Measurements from ENCODE around the gene MESP1.

The MESP1 gene, protein sequence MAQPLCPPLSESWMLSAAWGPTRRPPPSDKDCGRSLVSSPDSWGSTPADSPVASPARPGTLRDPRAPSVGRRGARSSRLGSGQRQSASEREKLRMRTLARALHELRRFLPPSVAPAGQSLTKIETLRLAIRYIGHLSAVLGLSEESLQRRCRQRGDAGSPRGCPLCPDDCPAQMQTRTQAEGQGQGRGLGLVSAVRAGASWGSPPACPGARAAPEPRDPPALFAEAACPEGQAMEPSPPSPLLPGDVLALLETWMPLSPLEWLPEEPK

DNA sequence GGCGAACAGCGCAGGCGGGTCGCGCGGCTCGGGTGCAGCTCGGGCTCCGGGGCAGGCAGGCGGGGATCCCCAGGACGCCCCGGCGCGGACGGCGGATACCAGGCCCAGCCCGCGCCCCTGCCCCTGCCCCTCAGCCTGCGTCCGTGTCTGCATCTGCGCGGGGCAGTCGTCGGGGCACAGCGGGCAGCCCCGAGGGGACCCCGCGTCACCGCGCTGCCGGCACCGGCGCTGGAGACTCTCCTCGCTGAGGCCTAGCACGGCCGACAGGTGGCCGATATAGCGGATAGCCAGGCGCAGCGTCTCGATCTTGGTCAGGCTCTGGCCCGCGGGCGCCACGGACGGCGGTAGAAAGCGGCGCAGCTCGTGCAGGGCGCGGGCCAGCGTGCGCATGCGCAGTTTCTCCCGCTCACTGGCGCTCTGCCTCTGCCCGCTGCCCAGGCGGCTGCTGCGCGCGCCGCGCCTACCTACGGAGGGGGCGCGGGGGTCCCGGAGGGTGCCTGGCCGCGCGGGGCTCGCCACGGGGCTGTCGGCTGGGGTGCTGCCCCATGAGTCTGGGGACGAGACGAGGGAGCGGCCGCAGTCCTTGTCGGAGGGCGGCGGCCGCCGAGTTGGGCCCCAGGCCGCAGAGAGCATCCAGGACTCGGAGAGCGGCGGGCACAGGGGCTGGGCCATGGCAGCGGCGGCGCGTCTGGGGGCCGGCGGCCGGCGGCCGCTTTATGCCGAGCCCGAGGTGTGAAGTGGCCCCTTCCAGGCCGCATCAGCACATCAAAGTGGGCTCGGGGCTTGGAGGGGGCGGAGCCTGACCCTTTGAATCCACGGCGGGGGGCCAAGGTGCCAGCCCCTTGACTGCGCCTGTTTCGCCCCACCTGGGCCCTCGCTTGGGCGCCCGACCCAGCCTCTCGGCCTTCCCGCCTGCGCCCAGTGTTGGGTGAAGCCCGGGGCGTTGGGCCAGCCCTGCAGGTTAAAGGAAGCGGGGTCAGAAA lies at the start of gene MESP1:
TSS of gene MESP1 (minus strand) at position 690 of the 983 bp plus-strand sequence. CDS start at position 672, 18 bp downstream.
- peaks cover 0 to 4% of the 10 kb centered on the region in 2 donors for H3K27me3 ChIP-seq (ENCODE audit: control insufficient read depth in 1 of 2, insufficient read depth in 2 of 2, low read length in 2 of 2)
- no peaks in the 10 kb centered on the region for H3K36me3 ChIP-seq (ENCODE audit: control insufficient read depth in 1 of 2, insufficient read depth in 2 of 2, low read length in 2 of 2)
- peak within 1 kb of the TSS; percentile 39 to 72 for H3K9ac ChIP-seq (ENCODE audit: low read depth in 1 of 2, low read length in 2 of 2)
- no peak within 1 kb of the TSS for H3K27ac ChIP-seq (ENCODE audit: low read depth, low read length)
- peak within 1 kb of the TSS; percentile 71 to 72 for H3K4me3 ChIP-seq (ENCODE audit: low read depth in 1 of 2, low read length in 2 of 2)
- no peaks in the 10 kb centered on the region for H3K9me3 ChIP-seq (ENCODE audit: control insufficient read depth in 1 of 2, low read length in 2 of 2)
- H3K4me1 ChIP-seq (ENCODE audit: control insufficient read depth in 1 of 2, insufficient read depth in 2 of 2, low read length in 2 of 2): peaks cover 13 to 14% of the 10 kb centered on the region in 2 donors

DNA sequence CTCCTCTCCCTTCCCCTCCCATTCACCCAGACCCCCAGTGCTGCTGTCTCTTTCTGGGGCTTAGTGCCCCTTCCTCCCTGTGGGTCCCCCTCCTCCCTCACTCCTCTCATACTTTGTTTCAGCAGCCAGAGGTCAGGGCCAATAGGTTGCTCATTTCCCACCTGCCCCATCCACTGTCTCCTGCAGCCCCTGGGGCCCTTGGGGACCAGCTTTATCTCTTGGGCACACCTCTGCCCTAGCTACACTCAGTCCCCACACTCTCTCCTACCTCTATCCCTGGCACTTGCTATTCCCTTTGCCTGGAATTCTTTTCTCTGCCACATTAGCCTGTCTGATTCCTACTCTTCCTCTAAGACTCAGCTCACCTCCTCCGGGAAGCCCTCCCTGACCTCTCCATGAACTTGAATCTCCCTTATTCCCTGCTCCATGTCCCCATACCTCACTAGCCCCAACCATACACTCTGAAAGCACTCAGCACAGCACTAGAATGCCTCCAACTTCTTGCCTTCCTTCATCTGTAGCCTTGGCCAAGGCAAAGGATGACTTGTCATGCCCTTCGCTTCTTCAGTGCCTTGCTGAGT lies 49.0 kb upstream of the MESP1 start:
- Histone ChIP-seq H3K4me3 (ENCODE audit: low read depth in 1 of 2, low read length in 2 of 2) (peak overlapping the region in 1 of 2 donors; percentile 30), H3K36me3 (ENCODE audit: control insufficient read depth in 1 of 2, insufficient read depth in 2 of 2, low read length in 2 of 2) (peaks cover 63 to 89% of the 10 kb centered on the region in 2 donors), H3K9ac (ENCODE audit: low read depth in 1 of 2, low read length in 2 of 2) (no peak overlapping the region)

DNA sequence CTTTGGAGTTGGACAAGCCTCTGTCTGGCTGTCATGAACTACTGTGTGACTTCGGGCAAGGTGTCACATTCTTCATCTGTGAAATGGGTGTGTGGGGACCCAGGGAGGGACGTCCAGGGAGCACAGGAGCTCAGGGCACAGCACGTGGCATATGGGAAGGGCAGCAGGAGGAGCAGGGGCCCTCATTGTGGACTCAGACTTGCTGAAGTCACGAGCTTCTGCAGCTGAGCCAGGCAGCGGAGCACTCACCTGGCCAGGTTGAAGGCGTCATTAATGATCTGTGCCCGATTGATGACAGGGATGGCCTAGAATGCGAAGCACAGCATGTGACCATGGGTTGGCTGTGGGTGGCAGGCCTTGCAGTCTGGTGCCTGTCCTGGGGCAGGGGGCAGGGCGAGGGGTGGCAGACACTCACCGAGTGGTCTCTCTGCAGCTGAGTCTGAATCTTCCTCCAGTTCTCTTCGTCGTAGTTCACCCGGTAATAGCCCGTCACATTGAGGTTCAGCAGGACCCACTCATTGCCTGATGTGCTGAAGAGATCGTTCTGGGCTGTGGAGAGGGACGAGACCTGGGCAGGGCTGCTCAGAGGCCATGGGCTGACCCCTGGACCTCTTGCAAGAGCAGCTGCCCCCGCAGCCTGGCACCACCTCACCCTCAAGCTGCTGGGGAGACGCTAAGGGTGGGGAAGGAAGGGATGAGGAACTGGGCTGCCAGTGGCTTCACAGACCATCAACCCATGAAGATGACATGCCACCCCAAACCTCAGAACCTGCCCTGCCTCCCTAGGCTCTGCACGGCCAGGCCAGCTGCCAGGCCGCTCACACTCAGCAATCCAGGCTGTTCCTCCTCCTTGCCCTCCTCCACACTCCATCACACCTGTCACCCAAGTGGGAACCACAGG lies 48.2 kb upstream of the MESP1 start:
- Histone ChIP-seq H3K36me3 (ENCODE audit: control insufficient read depth in 1 of 2, insufficient read depth in 2 of 2, low read length in 2 of 2) (peaks cover 64 to 87% of the 10 kb centered on the region in 2 donors), H3K9ac (ENCODE audit: low read depth in 1 of 2, low read length in 2 of 2) (no peak overlapping the region), H3K9me3 (ENCODE audit: control insufficient read depth in 1 of 2, low read length in 2 of 2) (no peaks in the 10 kb centered on the region), H3K27me3 (ENCODE audit: control insufficient read depth in 1 of 2, insufficient read depth in 2 of 2, low read length in 2 of 2) (no peaks in the 10 kb centered on the region), H3K4me1 (ENCODE audit: control insufficient read depth in 1 of 2, insufficient read depth in 2 of 2, low read length in 2 of 2) (peaks cover 3 to 28% of the 10 kb centered on the region in 2 donors), H3K27ac (ENCODE audit: low read depth, low read length) (no peak overlapping the region), H3K4me3 (ENCODE audit: low read depth in 1 of 2, low read length in 2 of 2) (peak overlapping the region; percentile 6 to 21)

More for the DNA sequence above, 49.0 kb upstream of the MESP1 start:
- no peaks in the 10 kb centered on the region for H3K9me3 ChIP-seq (ENCODE audit: control insufficient read depth in 1 of 2, low read length in 2 of 2)
- H3K27ac ChIP-seq (ENCODE audit: low read depth, low read length): no peak overlapping the region
- no peaks in the 10 kb centered on the region for H3K27me3 ChIP-seq (ENCODE audit: control insufficient read depth in 1 of 2, insufficient read depth in 2 of 2, low read length in 2 of 2)
- peaks cover 3 to 30% of the 10 kb centered on the region in 2 donors for H3K4me1 ChIP-seq (ENCODE audit: control insufficient read depth in 1 of 2, insufficient read depth in 2 of 2, low read length in 2 of 2)

DNA sequence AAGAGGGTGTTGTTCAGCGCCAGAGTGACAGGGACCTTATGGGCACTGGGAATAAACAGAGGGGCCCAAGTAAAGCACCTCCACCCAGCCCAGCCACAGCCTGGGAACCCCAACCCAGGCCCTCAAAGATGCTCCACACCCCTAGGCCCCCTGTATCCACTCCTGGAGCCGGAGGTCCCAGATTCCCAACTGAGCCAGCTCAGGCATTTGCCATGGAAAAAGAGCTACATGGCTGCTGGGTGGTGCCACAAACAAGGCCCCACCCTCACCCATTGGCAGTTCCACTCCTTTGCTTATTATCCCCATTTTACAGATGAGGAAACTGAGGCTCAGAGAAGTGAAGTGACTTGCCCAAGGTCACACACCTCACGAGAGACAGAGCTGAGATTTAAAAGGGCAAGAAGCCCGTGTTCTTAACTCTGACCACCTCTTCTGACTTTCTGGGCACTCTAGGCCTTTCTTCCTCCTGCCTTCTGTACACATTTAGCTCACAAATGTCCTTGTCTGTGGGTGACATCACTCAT lies 46.7 kb upstream of the MESP1 start:
- Histone ChIP-seq H3K27me3 (ENCODE audit: control insufficient read depth in 1 of 2, insufficient read depth in 2 of 2, low read length in 2 of 2) (no peaks in the 10 kb centered on the region), H3K36me3 (ENCODE audit: control insufficient read depth in 1 of 2, insufficient read depth in 2 of 2, low read length in 2 of 2) (peaks cover 61 to 84% of the 10 kb centered on the region in 2 donors), H3K4me3 (ENCODE audit: low read depth in 1 of 2, low read length in 2 of 2) (peak overlapping the region in 1 of 2 donors; percentile 14), H3K27ac (ENCODE audit: low read depth, low read length) (no peak overlapping the region), H3K9me3 (ENCODE audit: control insufficient read depth in 1 of 2, low read length in 2 of 2) (no peaks in the 10 kb centered on the region), H3K9ac (ENCODE audit: low read depth in 1 of 2, low read length in 2 of 2) (no peak overlapping the region), H3K4me1 (ENCODE audit: control insufficient read depth in 1 of 2, insufficient read depth in 2 of 2, low read length in 2 of 2) (peaks cover 3 to 13% of the 10 kb centered on the region in 2 donors)

DNA sequence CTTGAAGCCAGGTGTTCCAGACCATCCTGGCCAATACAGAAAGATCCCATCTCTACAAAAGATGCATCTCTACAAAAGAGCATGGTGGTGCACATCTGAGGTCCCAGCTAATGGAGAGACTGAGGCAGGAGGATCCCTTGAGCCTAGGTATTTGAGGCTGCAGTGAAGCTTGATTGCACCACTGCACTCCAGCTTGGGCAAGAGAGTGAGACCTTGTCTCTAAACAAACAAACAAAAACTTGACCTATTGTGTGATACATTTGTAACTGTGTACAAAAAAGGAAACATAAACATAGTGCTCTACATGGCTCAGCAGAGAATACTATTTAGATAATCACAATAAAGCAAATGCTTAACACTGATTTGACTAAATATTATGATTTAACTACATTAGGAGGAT lies 44.9 kb upstream of the MESP1 start:
- peaks cover 3 to 10% of the 10 kb centered on the region in 2 donors for H3K4me1 ChIP-seq (ENCODE audit: control insufficient read depth in 1 of 2, insufficient read depth in 2 of 2, low read length in 2 of 2)
- H3K4me3 ChIP-seq (ENCODE audit: low read depth in 1 of 2, low read length in 2 of 2): no peak overlapping the region
- H3K36me3 ChIP-seq (ENCODE audit: control insufficient read depth in 1 of 2, insufficient read depth in 2 of 2, low read length in 2 of 2): peaks cover 59 to 85% of the 10 kb centered on the region in 2 donors
- no peaks in the 10 kb centered on the region for H3K27me3 ChIP-seq (ENCODE audit: control insufficient read depth in 1 of 2, insufficient read depth in 2 of 2, low read length in 2 of 2)
- no peaks in the 10 kb centered on the region for H3K9me3 ChIP-seq (ENCODE audit: control insufficient read depth in 1 of 2, low read length in 2 of 2)
- no peak overlapping the region for H3K27ac ChIP-seq (ENCODE audit: low read depth, low read length)
- no peak overlapping the region for H3K9ac ChIP-seq (ENCODE audit: low read depth in 1 of 2, low read length in 2 of 2)

DNA sequence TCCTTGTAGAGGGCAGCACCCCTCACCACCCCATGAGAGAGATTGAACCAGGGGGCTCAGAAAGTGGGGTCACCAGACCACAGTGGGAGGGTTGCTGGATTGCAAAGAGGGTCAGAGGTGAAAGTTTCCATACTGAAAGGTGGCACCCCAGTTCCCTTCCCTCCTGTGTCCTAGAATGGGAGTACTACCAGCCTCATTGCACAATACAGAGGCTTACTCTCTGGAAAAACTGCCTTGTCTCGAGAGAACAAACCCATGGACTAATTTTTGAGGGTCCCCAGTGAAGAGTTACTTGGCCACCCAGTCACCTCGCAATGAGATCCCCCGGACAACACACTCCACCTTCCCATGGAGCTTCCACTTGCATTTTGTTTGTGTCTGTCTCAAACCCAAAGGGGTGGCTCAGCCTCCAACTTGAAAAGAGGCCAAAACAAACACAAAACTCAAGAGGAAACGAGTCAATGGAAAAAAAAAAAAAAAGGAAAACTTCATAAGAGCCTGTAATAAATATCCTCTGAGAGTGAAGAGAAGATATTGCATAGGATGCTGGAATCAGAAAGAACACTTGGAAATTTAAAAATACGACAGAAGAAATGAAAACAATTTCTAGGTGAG lies 43.7 kb upstream of the MESP1 start:
- H3K27me3 ChIP-seq (ENCODE audit: control insufficient read depth in 1 of 2, insufficient read depth in 2 of 2, low read length in 2 of 2): no peaks in the 10 kb centered on the region

DNA sequence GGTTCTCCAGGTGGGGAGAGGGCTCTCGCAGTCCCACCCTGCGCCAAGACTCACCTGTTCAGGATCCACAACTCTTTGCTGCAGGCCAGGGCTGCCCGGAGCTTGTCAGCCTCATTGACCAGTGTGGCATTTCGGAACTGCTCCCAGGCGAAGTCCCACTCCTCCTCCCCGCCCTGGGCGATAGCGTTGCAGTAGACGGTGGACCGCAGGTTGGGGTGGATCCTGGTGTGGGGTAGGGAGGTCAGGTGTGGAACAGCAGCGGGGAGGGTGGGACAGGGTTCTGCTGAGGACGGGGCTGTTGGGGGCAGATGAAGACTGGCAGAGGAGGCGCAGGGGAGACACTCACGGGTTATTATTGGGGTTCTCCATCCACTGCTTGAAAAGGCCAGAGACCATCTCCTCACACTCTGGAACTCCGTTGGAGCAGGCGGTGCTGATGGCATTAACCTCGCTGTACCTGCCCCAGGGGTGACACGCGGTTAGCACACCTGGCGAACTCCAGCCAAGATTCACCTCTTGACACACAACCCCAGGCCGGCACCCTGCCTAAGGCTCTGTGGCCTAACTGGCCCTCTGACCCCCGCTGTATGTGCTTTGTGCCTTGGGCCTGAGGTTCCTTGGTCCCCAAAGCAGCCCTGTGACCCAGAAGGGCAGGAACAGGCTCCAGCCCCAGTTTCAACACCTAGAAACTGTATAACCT lies 41.2 kb upstream of the MESP1 start:
- H3K4me3 ChIP-seq (ENCODE audit: low read depth in 1 of 2, low read length in 2 of 2): no peak overlapping the region
- no peak overlapping the region for H3K9ac ChIP-seq (ENCODE audit: low read depth in 1 of 2, low read length in 2 of 2)

More for the DNA sequence above, 43.7 kb upstream of the MESP1 start:
- H3K27ac ChIP-seq (ENCODE audit: low read depth, low read length): no peak overlapping the region
- H3K9me3 ChIP-seq (ENCODE audit: control insufficient read depth in 1 of 2, low read length in 2 of 2): no peaks in the 10 kb centered on the region
- peak overlapping the region in 1 of 2 donors; percentile 18 for H3K9ac ChIP-seq (ENCODE audit: low read depth in 1 of 2, low read length in 2 of 2)
- H3K4me1 ChIP-seq (ENCODE audit: control insufficient read depth in 1 of 2, insufficient read depth in 2 of 2, low read length in 2 of 2): peaks cover 3 to 6% of the 10 kb centered on the region in 2 donors
- peak overlapping the region in 1 of 2 donors; percentile 1 for H3K4me3 ChIP-seq (ENCODE audit: low read depth in 1 of 2, low read length in 2 of 2)
- H3K36me3 ChIP-seq (ENCODE audit: control insufficient read depth in 1 of 2, insufficient read depth in 2 of 2, low read length in 2 of 2): peaks cover 50 to 83% of the 10 kb centered on the region in 2 donors

DNA sequence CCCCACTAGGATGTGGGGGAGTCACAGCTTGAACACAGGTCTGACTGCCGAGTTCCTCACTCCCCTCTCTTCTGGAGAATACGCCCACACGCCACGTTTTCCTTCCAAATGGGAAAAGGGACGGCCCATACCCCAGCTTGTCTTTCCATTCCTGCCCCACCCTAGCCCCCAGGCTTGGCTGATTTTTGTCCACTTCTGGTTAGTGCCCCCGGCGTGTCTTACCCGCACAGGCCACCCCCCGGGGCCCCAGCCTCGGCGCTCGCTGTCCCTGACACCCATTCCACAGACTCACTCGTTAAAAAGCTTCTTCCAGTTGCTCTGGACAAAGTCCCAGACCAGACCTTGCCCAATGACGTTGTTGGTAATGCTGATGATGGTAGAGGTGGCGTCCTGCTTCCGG lies 39.6 kb upstream of the MESP1 start:
- H3K9me3 ChIP-seq (ENCODE audit: control insufficient read depth in 1 of 2, low read length in 2 of 2): peaks cover 0 to 2% of the 10 kb centered on the region in 2 donors
- peaks cover 8 to 14% of the 10 kb centered on the region in 2 donors for H3K4me1 ChIP-seq (ENCODE audit: control insufficient read depth in 1 of 2, insufficient read depth in 2 of 2, low read length in 2 of 2)
- no peak overlapping the region for H3K4me3 ChIP-seq (ENCODE audit: low read depth in 1 of 2, low read length in 2 of 2)
- peaks cover 42 to 65% of the 10 kb centered on the region in 2 donors for H3K36me3 ChIP-seq (ENCODE audit: control insufficient read depth in 1 of 2, insufficient read depth in 2 of 2, low read length in 2 of 2)
- H3K27me3 ChIP-seq (ENCODE audit: control insufficient read depth in 1 of 2, insufficient read depth in 2 of 2, low read length in 2 of 2): no peaks in the 10 kb centered on the region
- H3K27ac ChIP-seq (ENCODE audit: low read depth, low read length): no peak overlapping the region
- no peak overlapping the region for H3K9ac ChIP-seq (ENCODE audit: low read depth in 1 of 2, low read length in 2 of 2)

More for the DNA sequence above, 41.2 kb upstream of the MESP1 start:
- no peak overlapping the region for H3K27ac ChIP-seq (ENCODE audit: low read depth, low read length)
- no peaks in the 10 kb centered on the region for H3K27me3 ChIP-seq (ENCODE audit: control insufficient read depth in 1 of 2, insufficient read depth in 2 of 2, low read length in 2 of 2)
- peaks cover 3 to 6% of the 10 kb centered on the region in 2 donors for H3K4me1 ChIP-seq (ENCODE audit: control insufficient read depth in 1 of 2, insufficient read depth in 2 of 2, low read length in 2 of 2)
- peaks cover 43 to 72% of the 10 kb centered on the region in 2 donors for H3K36me3 ChIP-seq (ENCODE audit: control insufficient read depth in 1 of 2, insufficient read depth in 2 of 2, low read length in 2 of 2)
- H3K9me3 ChIP-seq (ENCODE audit: control insufficient read depth in 1 of 2, low read length in 2 of 2): peaks cover 0 to 2% of the 10 kb centered on the region in 2 donors
